COLO668 (cell line): Measurements from ENCODE around the gene LAMB1.

Experiments used
- DNase-seq: peaks from one replicate; lab custom pipeline; 2025; ENCODE audit not compliant: unreplicated experiment; lab: John Stamatoyannopoulos, UW

Gene LAMB1

GRCh38 chr7:107949443-107949935 is 53.5 kb downstream of the LAMB1 start:
- DNase-seq, result no peak

- no peak for DNase-seq
Observed at GRCh38 chr7:107948645-107949442, 54.1 kb downstream of the LAMB1 start.

DNA sequence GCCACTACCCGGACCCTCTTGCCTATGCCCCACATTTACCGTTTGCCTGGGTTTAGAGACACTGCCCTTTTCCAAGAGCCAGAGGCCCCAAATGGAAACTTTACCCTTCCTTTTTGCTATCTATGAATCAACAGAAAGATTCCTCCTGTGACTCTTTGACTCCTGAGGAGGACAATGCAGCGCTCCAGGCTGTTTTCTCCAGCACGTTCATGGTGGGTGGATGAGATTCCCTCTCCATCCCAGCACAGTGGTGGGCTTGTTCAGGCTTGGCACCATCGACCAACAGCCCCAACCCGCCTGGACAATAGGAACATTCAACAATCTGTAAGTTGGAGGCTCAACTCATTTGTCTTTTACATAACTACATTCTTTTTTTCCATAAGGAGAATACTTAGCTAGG is 56.1 kb downstream of the LAMB1 start:
- no peak for DNase-seq

- no peak for DNase-seq
Observed at GRCh38 chr7:107946451-107946850, 56.5 kb downstream of the LAMB1 start.

DNA sequence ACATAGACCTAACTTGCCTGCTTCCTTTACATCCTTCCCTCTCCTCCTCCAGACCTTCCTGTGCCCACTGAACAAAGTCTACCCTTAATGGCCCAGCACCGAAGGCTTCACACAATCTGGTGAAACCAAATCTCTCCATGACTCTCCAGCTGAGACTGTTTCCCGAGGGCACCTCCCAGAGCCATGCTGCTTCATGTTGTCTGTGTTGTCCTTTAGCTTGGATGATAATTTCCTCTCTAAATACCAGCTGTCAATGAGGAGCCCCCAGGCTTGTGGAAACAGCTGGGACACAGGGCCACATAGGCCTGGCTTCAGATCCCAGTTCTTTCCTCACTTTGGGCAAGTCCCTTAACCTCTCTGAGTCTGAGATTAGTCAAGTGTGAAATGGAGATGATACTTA is 57.6 kb downstream of the LAMB1 start:
- no peak for DNase-seq

- no peak for DNase-seq
Observed at GRCh38 chr7:107944411-107945169, 58.4 kb downstream of the LAMB1 start.

- no peak for DNase-seq
Observed at GRCh38 chr7:107943018-107943417, 59.9 kb downstream of the LAMB1 start.

DNA sequence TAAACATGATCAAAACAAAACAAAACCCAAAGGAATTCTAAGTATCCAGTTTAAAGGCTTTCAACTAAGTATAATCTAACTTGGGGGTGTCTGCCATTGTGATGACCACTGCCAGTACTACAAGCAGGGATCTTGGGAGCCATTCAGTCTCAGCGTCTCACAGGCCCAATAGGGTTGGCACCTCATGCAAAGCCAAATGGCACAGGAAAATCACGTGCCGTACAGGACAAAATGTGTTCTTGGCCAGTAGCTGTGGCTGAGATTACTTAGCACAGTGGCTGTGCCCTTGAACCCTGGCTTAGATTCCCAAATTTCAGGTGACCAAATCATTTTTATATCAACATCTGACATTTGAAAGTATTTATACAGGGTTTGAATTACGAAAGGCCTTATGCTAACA is 62.0 kb downstream of the LAMB1 start:
- no peak for DNase-seq

GRCh38 chr7:107939573-107940489 is 63.1 kb downstream of the LAMB1 start:
- DNase-seq, result no peak

GRCh38 chr7:107938456-107939250 is 64.3 kb downstream of the LAMB1 start:
- no peak for DNase-seq

- no peak for DNase-seq
Observed at GRCh38 chr7:107937531-107937930, 65.4 kb downstream of the LAMB1 start.

- DNase-seq, result no peak
Observed at GRCh38 chr7:107936312-107936711, 66.6 kb downstream of the LAMB1 start.

DNA sequence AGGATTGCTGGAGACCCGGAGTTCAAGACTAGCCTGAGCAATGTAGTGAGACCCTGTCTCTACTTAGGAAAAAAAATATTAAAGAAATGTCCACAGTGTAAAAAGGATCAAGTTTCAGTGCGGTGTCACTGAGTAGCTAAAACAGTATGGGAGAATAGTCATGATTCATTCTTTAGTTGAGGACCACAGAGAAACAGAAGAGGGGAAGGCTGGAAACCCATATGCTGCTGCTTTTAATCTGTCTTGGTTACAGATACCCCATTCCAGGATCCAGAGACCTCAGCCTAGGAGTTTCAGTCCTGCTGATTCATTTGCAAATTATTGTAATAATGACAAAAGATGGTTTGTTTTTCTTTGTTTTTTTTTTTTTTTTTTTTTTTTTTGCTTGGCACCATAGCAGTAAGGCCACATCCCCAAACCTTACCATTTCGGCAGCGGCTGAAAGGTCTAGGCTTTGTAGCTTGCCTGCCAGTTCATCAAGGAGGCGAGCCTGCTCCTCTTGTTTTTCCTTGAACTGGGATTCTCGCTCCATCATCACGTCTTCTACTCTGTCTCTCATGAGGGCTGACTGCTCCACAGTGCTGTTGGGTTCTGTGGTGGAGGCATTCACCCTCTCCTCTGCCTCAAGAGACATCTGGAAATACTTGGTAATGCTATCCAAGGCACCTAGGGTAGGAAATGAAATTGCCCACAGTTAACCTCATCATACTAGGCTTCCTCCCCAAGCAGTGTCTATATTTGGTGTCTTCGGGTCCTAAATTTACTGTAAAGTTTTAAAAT is 67.8 kb downstream of the LAMB1 start:
- DNase-seq, result no peak

- DNase-seq, result no peak
Observed at GRCh38 chr7:107933386-107934013, 69.5 kb downstream of the LAMB1 start.

DNA sequence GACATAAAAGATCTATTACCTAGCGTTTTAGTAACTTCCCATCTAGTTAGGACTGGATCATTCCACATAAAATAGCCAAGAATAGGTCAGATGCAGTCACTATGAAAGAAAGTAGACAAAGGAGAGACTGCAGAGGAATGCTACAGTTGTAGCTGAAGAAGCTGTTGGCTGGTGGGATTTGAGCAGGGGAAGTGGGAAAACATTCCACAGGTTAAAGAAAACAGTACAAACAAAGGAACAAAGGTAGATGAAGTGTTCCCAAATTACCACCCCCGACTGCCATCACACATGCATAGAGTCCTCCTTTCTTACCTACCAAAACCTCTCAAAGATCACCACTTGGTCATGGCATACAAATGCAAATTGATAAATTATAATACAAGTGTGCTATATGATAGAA is 70.2 kb downstream of the LAMB1 start:
- DNase-seq, result no peak

DNA sequence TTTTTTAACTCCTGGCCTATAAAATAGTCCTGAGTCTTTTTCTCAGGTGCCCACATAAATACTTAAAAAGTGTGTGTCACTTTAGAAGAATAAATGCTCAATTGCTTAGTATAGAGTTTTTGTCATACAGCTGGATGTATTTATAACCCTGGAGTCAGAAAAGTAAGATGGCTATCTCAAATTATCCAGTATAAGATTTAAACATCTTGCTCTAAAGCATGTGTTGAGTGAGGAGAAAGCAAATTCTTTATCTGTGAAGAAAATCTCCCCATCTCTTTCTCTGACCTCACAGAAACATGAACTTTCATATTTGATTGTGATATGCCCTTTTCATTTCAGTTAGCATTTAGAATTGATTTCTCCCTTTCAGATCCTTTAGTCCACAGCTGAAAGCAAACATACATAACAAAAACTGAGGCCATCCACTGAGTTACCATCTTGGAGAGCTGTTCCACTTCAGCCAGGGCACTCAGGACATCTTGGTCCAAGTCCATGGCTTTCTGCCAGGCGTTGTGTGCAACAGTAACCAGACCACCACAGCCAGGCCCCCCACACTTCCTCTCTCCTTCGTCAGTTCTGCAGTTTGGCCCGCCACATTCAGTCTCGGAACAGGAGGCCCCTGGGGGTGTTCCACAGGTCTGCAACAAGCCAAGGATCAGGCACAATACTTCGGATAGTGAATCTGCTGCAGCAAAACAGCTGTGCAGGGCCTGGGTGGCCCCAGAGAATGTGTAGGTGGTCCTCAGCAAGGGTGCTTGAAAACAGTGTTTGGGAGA is 71.0 kb downstream of the LAMB1 start:
- no peak for DNase-seq

- DNase-seq, result no peak
Observed at GRCh38 chr7:107926481-107926880, 76.5 kb downstream of the LAMB1 start.

DNA sequence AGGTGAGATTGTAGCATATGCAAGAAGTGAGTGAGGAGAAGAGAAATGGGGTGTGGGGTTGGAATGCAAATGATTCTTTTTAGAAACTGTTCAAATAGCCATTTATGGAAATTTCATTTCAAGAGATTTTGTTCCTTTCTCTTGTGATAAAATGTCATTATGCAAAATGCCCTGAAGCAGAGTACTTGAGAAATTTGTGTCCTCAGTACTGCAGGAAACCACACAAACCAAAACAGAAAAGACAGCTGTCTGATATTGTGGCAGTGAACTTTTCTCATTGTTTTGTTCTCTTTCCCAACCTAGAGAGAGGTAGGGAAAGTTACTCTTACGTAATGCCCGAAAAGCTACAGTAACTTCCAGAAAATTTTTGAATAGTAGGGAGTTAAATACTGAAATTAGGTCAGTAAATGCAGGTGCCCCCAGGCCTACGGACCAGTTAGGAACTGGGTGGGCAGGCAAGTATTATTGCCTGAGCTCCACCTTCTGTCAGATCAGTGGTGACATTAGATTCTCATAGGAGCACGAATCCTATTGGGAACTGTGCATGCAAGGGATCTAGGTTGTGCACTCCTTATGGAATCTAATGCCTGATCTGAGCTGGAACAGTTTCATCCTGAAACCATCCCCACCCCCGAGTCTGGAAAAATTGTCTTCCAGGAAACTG is 78.0 kb downstream of the LAMB1 start:
- DNase-seq, result no peak
